ENCODE measurements around the gene OR51L1.

The OR51L1 gene

GRCh38 chr11:4994551-4994950, at the start of gene OR51L1:
Gene OR51L1, plus strand, starts transcription at chr11:4994851. Its CDS starts 4,132 bp downstream, at chr11:4998983.
- no peak for ATAC-seq

GRCh38 chr11:4947505-4947904, 47.1 kb upstream of the OR51L1 start, which contains the start of gene OR51A4:
Gene OR51A4, minus strand, starts transcription at chr11:4947605. Its CDS starts 505 bp downstream, at chr11:4947100.
- ATAC-seq, result no peak
- TF ChIP-seq ZFP3 (CRISPR knock-in tag; IDR thresholded peaks at IDR 0.05), result no peak
- no peak for TF ChIP-seq ZNF70 (CRISPR knock-in tag; IDR thresholded peaks at IDR 0.05)
- TF ChIP-seq CSRNP3 (CRISPR knock-in tag; IDR thresholded peaks at IDR 0.05), result no peak
- no peak for TF ChIP-seq TOX (CRISPR knock-in tag; IDR thresholded peaks at IDR 0.05; ENCODE audit: borderline replicate concordance)
- no peak for TF ChIP-seq PPARA (CRISPR knock-in tag; IDR thresholded peaks at IDR 0.05; ENCODE audit: borderline replicate concordance)
- TF ChIP-seq ZNF8 (CRISPR knock-in tag; IDR thresholded peaks at IDR 0.05), result no peak
- TF ChIP-seq CSDC2 (CRISPR knock-in tag; IDR thresholded peaks at IDR 0.05), result no peak
- TF ChIP-seq ZNF565 (CRISPR knock-in tag; conservative IDR thresholded peaks at IDR 0.05; ENCODE audit: low read depth), result no peak
- TF ChIP-seq ESRRG (CRISPR knock-in tag; IDR thresholded peaks at IDR 0.05), result no peak

More at GRCh38 chr11:4994551-4994950, at the start of gene OR51L1:
- no peak for TF ChIP-seq CSRNP3 (CRISPR knock-in tag; IDR thresholded peaks at IDR 0.05)
- TF ChIP-seq ZC3H10 (CRISPR knock-in tag; IDR thresholded peaks at IDR 0.05), result no peak
- TF ChIP-seq BACH2 (CRISPR knock-in tag; IDR thresholded peaks at IDR 0.05; ENCODE audit: borderline replicate concordance), result no peak
- TF ChIP-seq GLIS3 (CRISPR knock-in tag; IDR thresholded peaks at IDR 0.05), result no peak
- no peak for TF ChIP-seq PATZ1 (CRISPR knock-in tag; IDR thresholded peaks at IDR 0.05; ENCODE audit: borderline replicate concordance)
- no peak for TF ChIP-seq OSR1 (CRISPR knock-in tag; IDR thresholded peaks at IDR 0.05)
- no peak for TF ChIP-seq ISL1 (CRISPR knock-in tag; IDR thresholded peaks at IDR 0.05)
- no peak for TF ChIP-seq SNAI2 (CRISPR knock-in tag; IDR thresholded peaks at IDR 0.05)
- TF ChIP-seq TSHZ2 (CRISPR knock-in tag; IDR thresholded peaks at IDR 0.05), result no peak
- TF ChIP-seq POU6F1 (CRISPR knock-in tag; IDR thresholded peaks at IDR 0.05; ENCODE audit: borderline replicate concordance, low read depth), result no peak
- no peak for TF ChIP-seq ZNF8 (CRISPR knock-in tag; IDR thresholded peaks at IDR 0.05)
- TF ChIP-seq ZNF565 (CRISPR knock-in tag; conservative IDR thresholded peaks at IDR 0.05; ENCODE audit: low read depth), result no peak
- TF ChIP-seq ZNF70 (CRISPR knock-in tag; IDR thresholded peaks at IDR 0.05), result no peak
- no peak for TF ChIP-seq RARB (CRISPR knock-in tag; IDR thresholded peaks at IDR 0.05)
- TF ChIP-seq TCF4 (CRISPR knock-in tag; IDR thresholded peaks at IDR 0.05; ENCODE audit: borderline replicate concordance), result no peak
- no peak for TF ChIP-seq CREB5 (CRISPR knock-in tag; IDR thresholded peaks at IDR 0.05; ENCODE audit: low read depth)
- TF ChIP-seq ESRRG (CRISPR knock-in tag; IDR thresholded peaks at IDR 0.05), result no peak
- TF ChIP-seq ARNTL (CRISPR knock-in tag; IDR thresholded peaks at IDR 0.05; ENCODE audit: borderline replicate concordance, low read depth), result no peak
- no peak for TF ChIP-seq TOX (CRISPR knock-in tag; IDR thresholded peaks at IDR 0.05; ENCODE audit: borderline replicate concordance)
